H1 (cell line): ENCODE data around the gene TNNT3. TPM values are rescaled to one million over a fixed set of nuclear protein-coding genes. Genes with fewer than 3 reads are reported as not detected.

ENCODE experiments used
- JUN ChIP-seq: IDR thresholded peaks from 2 replicates; pipeline ENCODE4 v1.6.1; 2011; ENCODE audit warnings: low read depth, mild to moderate bottlenecking, improper control_type of control experiment, low read length
- SP4 ChIP-seq: IDR thresholded peaks from 2 replicates; pipeline ENCODE4 v1.6.1; 2012; ENCODE audit warnings: low read length, inconsistent platforms
- TAF1 ChIP-seq: IDR thresholded peaks from 2 replicates; pipeline ENCODE4 v1.6.1; 2011; ENCODE audit warnings: mild to moderate bottlenecking, low read depth, low read length
- TAF7 ChIP-seq: optimal IDR thresholded peaks from 2 replicates; pipeline ENCODE3; 2011; ENCODE audit warnings: low read depth, mild to moderate bottlenecking, inconsistent platforms, low read length, moderate library complexity, borderline replicate concordance
- TEAD4 ChIP-seq: IDR thresholded peaks from 2 replicates; pipeline ENCODE4 v1.6.1; 2012; ENCODE audit warnings: low read depth, low read length, inconsistent platforms, mixed read lengths
- USF2 ChIP-seq: IDR thresholded peaks from 2 replicates; pipeline ENCODE4 v1.6.1; 2011; ENCODE audit warnings: low read length, improper control_type of control experiment
- polyA plus RNA-seq, 7 experiments: library from polyadenylated mRNA; depleted of rRNA in 3 of 7; stranded (reverse) in 5 of 7; unstranded in 2 of 7; fragments of >200 nt in 5 of 7; fragments of 200-250 nt in 2 of 7; gene quantifications; 1 replicate in 5 of 7; 2 replicates in 1 of 7; 4 replicates in 1 of 7; pipeline versions ENCODE4 v1.2.1 to v1.2.3, GENCODE V29; 2011 to 2013; ENCODE audit warnings: missing spikeins in 2 of 7, mixed read lengths in 2 of 7
- total RNA-seq: library from RNA; stranded (reverse); fragmentation: NEBNext Ultra II Directional; extraction: Animal tissue kit (Norgen Biotek cat#: 25700); gene quantifications from 2 replicates; pipeline ENCODE4 v1.2.1, GENCODE V29; 2021

Gene TNNT3
- total and polyA plus RNA-seq, 2 of the 8 experiments (the other 6 are each of a cell fraction or from before 2014, with no cell fraction given), result not detected

GRCh38 chr11:1979607-1980006 lies 60.1 kb downstream of the TNNT3 start (continued):
- no peak for TF ChIP-seq JUN
- TF ChIP-seq TAF1, result no peak
- no peak for TF ChIP-seq TAF7
- no peak for TF ChIP-seq TEAD4
- no peak for TF ChIP-seq SP4
- no peak for TF ChIP-seq USF2
